Thyroid gland (tissue), 4 donors: Measurements from ENCODE around the gene FAHD2A. TPM values are rescaled to one million over a fixed set of nuclear protein-coding genes. Genes with fewer than 3 reads are reported as not detected.

Experiments used
- DNase-seq, 2 donors: peaks; one replicate each; pipeline ENCODE4 v3.0.0-alpha.2; 2019
- H3K27ac ChIP-seq, 3 donors: fragments of 200-600 bp; sonication (generic); 1 replicate in 2 of 3; 2 replicates in 1 of 3; pipeline ENCODE4 v1.5.1; 2016 to 2019; ENCODE audit warnings: mild to moderate bottlenecking in 1 of 3, moderate library complexity in 1 of 3
- H3K27me3 ChIP-seq: fragments of 200-600 bp; sonication (generic); one replicate; pipeline ENCODE4 v1.5.1; 2019
- H3K36me3 ChIP-seq, 2 donors: fragments of 200-600 bp; sonication (generic); one replicate each; pipeline ENCODE4 v1.5.1; 2016 to 2019
- H3K4me1 ChIP-seq, 2 donors: fragments of 200-600 bp; sonication (generic); one replicate each; pipeline ENCODE4 v1.5.1; 2017 to 2019
- H3K4me3 ChIP-seq, 3 donors: fragments of 200-600 bp; sonication (generic); replicated peaks in 1 of 3; 1 replicate in 2 of 3; 2 replicates in 1 of 3; pipeline ENCODE4 v1.5.1; 2016; ENCODE audit warnings: mild to moderate bottlenecking in 1 of 3
- H3K9me3 ChIP-seq: fragments of 200-600 bp; sonication (generic); one replicate; pipeline ENCODE4 v1.5.1; 2017
- CTCF ChIP-seq, 6 experiments: fragments of 200-600 bp in 3 of 6; fragments of 450-650 bp in 3 of 6; sonication (generic) in 3 of 6; IDR thresholded peaks; one replicate each; pipeline ENCODE4 v1.5.1; 2016 to 2019; ENCODE audit warnings: antibody characterized with exemption in 6 of 6, mild to moderate bottlenecking in 2 of 6, inconsistent platforms in 1 of 6, moderate library complexity in 1 of 6
- POLR2A ChIP-seq, 2 donors: fragments of 450-650 bp; IDR thresholded peaks; one replicate each; pipeline ENCODE4 v1.6.1; 2017; ENCODE audit warnings: antibody characterized with exemption in 2 of 2, mild to moderate bottlenecking in 2 of 2, moderate library complexity in 1 of 2
- WGBS, 2 donors: methylation state at CpG; one replicate each; pipeline ENCODE4 v1.1.5; 2017; 5-methylcytosine and 5-hydroxymethylcytosine counted together
- intact Hi-C: fragments of 100-400 bp; cut with DNase I; formaldehyde crosslinking; loops from one replicate; pipeline ENCODE4 v1.15.1; 2023
- total RNA-seq, 4 donors: library from RNA; depleted of rRNA; stranded (reverse); fragments of >200 nt; gene quantifications; one replicate each; pipeline ENCODE4 v1.2.3, GENCODE V29; 2016

Gene FAHD2A
- total RNA-seq, 4 donors from 2014 or later: 39.2 to 90.2 (median 59.3) TPM

DNA sequence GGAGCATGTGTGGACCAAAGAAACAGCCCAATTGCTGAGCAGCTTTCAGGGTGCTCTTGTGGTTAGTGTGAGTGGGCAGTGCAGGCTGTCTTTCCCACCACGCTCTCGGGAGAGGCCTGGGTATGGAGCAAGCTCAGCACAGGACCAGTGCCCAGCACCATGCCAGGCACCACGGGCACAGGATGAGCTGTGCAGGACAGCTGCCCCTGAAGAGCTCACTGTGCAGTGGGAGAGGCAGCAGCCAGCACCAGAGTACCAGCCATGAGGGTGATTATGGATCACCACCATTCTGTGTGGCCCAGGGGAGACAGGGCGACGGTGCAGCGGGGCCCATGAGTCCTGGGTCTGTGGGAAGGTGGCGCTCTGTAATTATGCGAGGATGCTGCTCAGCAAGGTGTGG is 29.7 kb upstream of the FAHD2A start:
- H3K27ac ChIP-seq: no peak overlapping the region
- H3K4me3 ChIP-seq: no peak overlapping the region
- H3K4me1 ChIP-seq: no peaks in the 10 kb centered on the region
- TF ChIP-seq POLR2A (IDR thresholded peaks at IDR 0.05) (no peak), CTCF (IDR thresholded peaks at IDR 0.05) (no peak)
- DNase-seq: no peak
- no peaks in the 10 kb centered on the region for H3K27me3 ChIP-seq
- no peaks in the 10 kb centered on the region for H3K9me3 ChIP-seq
- peaks cover 0 to 16% of the 10 kb centered on the region in 2 donors for H3K36me3 ChIP-seq
- 93 to 96% methylated on average over 8 of the region's 8 CpGs for WGBS, 2 donors
- intact Hi-C loops: no loop called here

DNA sequence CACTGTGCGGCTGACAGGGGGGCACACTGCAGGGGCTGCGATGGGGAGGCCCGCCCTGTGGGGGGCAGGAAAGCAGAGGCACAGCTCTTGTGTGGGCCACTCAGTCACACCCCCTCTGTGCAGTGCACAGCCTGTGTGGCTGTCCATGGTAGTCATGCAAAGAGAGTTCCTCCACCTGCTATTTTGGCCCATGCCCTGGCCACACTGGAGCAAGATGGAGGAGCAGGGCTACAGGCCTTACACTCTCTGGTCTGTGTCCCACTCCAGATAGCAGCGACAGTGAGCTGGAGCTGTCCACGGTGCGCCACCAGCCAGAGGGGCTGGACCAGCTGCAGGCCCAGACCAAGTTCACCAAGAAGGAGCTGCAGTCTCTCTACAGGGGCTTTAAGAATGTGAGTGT is 28.5 kb upstream of the FAHD2A start:
- Histone ChIP-seq H3K36me3 (peaks cover 0 to 16% of the 10 kb centered on the region in 2 donors), H3K27ac (no peak overlapping the region), H3K27me3 (no peaks in the 10 kb centered on the region), H3K4me3 (no peak overlapping the region), H3K9me3 (no peaks in the 10 kb centered on the region), H3K4me1 (no peaks in the 10 kb centered on the region)
- TF ChIP-seq POLR2A (IDR thresholded peaks at IDR 0.05): no peak
- TF ChIP-seq CTCF (IDR thresholded peaks at IDR 0.05): no peak
- intact Hi-C loops: no loop called here
- WGBS, 2 donors: 60 to 80% methylated on average over 2 to 3 of the region's 6 CpGs
- no peak for DNase-seq

DNA sequence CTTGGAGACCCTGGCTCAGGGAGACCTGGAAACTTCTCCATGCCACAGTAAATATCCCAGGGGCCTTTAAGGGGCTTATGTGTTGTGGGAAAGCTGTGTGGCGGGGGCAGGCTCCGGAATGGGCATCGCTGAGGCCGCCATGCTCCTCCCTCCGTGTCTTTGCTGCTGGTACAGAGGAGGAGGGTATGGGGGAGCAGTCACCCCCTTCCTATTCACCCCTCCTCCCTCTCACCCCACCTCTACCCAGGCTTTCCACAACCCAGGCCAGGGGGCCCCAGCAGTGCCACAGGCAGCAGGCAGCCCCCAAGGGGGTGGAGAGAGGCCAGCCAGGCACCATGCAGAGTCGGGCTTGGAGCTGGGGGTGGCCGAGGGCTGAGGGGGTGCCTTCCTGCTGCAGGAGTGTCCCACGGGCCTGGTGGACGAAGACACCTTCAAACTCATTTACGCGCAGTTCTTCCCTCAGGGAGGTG is 28.0 kb upstream of the FAHD2A start:
- Histone ChIP-seq H3K27me3 (no peaks in the 10 kb centered on the region), H3K4me3 (no peak overlapping the region), H3K4me1 (no peaks in the 10 kb centered on the region), H3K36me3 (peaks cover 0 to 16% of the 10 kb centered on the region in 2 donors), H3K27ac (no peak overlapping the region), H3K9me3 (no peaks in the 10 kb centered on the region)
- WGBS, 2 donors: 95% methylated on average over 9 to 11 of the region's 11 CpGs
- no peak for TF ChIP-seq POLR2A (IDR thresholded peaks at IDR 0.05)
- no peak for TF ChIP-seq CTCF (IDR thresholded peaks at IDR 0.05)
- DNase-seq: no peak
- intact Hi-C loops: no loop called here

GRCh38 chr2:95374921-95375471 is 27.5 kb upstream of the FAHD2A start:
- TF ChIP-seq CTCF (IDR thresholded peaks at IDR 0.05) (no peak), POLR2A (IDR thresholded peaks at IDR 0.05) (no peak)
- 79 to 93% methylated on average over 7 to 12 of the region's 15 CpGs for WGBS, 2 donors
- Histone ChIP-seq H3K4me1 (no peaks in the 10 kb centered on the region), H3K9me3 (no peaks in the 10 kb centered on the region), H3K27me3 (no peaks in the 10 kb centered on the region), H3K36me3 (peaks cover 0 to 16% of the 10 kb centered on the region in 2 donors), H3K27ac (no peak overlapping the region), H3K4me3 (no peak overlapping the region)
- DNase-seq: no peak
- intact Hi-C loops: no loop called here

- TF ChIP-seq CTCF (IDR thresholded peaks at IDR 0.05) (no peak), POLR2A (IDR thresholded peaks at IDR 0.05) (no peak)
- no peaks in the 10 kb centered on the region for H3K4me1 ChIP-seq
- 91% methylated on average over 20 to 21 of the region's 21 CpGs for WGBS, 2 donors
- no peak overlapping the region for H3K4me3 ChIP-seq
- intact Hi-C loops: no loop called here
- DNase-seq: no peak
- no peaks in the 10 kb centered on the region for H3K9me3 ChIP-seq
- no peaks in the 10 kb centered on the region for H3K27me3 ChIP-seq
- H3K27ac ChIP-seq: no peak overlapping the region
- peaks cover 0 to 16% of the 10 kb centered on the region in 2 donors for H3K36me3 ChIP-seq
Measured at GRCh38 chr2:95375532-95376150, 26.9 kb upstream of the FAHD2A start.
